ENCODE data around the gene HAND2.

Gene HAND2

DNA sequence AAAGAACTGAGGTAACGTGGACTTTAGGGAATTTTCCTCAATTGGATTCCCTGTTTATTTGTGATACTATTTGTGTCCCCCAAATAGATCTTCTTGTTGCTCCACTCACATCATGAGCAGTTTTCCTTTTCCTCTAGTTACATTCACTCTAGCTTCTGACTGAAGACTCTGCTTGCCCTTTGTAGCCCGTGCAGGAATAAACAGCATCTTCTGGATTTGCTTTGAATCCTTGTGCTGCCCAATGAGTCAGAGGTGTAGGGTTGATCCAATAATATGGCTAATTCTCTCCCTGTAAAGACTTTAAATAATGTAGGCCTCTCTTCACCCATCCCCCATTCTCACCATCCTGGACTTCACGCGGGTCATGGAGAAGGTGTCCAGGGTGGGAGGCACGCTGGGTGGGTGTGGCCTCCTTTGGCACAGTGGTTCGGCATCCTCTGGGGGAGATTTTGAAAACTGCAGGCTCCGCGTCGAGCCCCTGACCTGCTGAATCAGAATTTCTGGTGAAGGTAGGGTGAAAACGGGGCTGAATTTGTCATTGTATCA lies 9.0 kb downstream of the HAND2 start:
- no peak for DNase-seq (ENCODE audit: low read depth in 2 of 2)

DNA sequence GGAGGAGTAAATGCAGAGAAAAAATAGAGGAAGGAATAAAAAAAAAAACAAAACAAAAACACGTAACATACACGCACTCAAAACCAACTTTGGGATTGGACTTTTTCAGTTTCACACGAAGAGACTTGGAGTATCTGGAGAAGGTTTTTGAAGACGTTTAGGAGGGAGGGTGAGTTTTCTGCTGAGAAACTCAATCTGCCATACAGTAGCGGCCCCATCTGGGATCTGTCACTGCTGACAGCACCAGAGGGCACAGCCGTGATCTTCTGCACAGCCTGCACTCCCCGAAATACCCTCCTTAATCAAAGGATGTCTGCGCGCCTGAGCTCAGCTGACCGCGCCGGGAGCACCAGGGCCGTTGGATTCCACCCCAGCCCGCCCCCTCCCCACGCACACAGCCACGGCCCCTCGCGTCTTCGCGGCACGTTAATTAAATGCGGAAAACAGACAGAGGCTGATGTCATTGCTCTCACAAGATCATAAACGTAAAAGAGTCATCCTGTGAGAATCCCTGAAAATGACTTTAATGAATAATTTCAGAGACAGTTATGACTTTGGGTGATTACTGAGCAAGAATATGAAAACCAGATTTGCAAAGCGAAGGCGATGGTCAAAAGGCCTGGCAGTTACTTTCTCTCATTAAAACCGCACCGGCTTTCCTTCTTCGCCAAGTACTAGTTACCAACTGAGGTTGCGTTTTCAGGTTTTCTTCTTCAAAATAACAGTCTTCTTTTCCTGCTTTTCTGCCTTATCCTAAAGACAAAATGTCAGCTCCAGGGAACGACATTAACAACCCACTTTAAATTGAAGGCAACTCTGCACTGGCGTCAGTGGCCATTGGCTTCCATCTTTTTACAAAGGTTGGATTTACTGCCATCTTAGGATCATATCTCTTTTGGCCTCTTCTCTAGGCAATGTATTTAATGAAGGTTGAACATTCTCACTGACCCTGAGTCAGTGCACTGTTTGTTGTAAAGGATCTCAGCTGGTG lies 10.6 kb downstream of the HAND2 start:
- DNase-seq (ENCODE audit: low read depth in 2 of 2), result no peak

GRCh38 chr4:173518425-173519102 lies 11.5 kb downstream of the HAND2 start:
- no peak for DNase-seq (ENCODE audit: low read depth in 2 of 2)

DNA sequence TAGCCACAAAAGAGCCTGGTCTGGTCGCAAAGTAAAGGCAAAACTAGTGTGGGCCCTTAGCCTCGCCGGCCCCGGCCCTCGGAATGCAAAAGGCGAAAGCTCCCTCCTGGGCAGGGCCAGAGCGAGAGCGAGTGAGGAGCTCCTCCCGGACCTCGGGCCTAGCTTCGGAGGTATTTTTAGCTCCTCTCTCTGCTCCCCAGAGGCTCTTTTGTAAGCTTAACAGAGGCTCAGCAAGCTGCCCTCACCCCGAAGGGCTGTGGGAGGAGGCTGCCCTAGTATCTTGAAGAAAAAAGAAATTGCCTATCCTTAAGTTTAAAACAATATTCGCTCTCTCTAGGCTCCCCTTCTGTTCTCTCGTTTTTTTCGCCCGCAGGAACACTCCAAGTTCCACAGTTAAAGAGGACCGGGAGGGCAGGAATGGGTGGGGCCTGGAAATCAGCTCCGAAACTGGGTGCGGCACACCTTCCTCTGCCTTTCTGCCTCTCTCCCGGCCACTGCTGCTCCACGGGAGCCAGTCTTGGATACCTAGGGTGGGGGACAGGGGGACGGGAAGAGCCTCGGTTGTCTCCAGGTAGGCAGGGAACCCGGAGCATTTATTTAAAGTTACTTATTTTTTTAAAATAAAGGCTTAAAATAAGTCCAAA lies 12.1 kb downstream of the HAND2 start:
- DNase-seq (ENCODE audit: low read depth in 2 of 2), result no peak

- DNase-seq (ENCODE audit: low read depth in 2 of 2), result no peak
Measured at GRCh38 chr4:173516621-173517524, 13.2 kb downstream of the HAND2 start.

- no peak for DNase-seq (ENCODE audit: low read depth in 2 of 2)
Measured at GRCh38 chr4:173515458-173515857, 14.6 kb downstream of the HAND2 start.

DNA sequence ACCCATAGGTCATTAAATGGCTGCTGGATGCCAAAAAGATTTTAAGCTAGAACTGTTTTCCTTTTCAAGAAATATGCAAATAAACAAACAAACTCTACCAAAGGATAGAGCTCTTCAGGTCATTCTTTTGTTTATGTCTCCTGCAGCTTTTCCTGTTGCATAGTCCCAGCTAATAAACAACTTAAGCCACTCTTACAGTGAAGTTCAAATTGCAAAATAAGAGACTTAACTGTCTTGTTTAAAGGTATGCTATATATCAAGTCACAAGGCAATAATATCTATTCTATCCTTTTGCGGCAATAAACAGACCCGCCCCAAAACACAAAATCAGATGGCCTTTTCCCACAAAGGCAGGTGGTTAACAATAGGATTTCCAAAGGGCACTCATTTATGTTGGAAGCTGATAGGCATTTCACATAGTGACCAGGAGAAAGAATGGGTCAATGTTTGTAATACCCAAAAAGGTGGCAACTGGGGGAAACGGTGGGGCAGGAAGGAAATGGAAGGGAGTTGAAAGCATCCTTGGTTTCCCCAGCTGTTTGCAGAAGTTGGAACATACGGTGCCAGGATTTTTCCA lies 15.3 kb downstream of the HAND2 start:
- no peak for DNase-seq (ENCODE audit: low read depth in 2 of 2)

DNA sequence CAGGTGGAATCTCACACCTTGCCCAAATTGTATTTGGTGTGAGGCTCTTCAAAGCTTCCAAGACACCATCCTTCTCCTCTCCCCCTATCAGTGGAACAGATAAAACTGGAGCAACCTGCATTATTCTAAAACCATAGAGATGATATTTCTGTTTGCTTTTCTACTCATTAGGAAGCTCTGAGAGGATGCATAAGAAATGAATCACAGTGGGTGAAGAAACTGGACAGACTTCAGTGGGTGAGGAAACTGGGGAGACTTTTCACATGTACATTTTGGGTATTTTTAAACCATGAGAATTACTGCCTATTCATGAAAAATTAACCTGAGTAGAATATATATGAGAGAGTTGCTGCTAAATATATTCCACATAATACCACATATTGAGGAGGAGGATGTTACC lies 16.4 kb downstream of the HAND2 start:
- no peak for DNase-seq (ENCODE audit: low read depth in 2 of 2)

DNA sequence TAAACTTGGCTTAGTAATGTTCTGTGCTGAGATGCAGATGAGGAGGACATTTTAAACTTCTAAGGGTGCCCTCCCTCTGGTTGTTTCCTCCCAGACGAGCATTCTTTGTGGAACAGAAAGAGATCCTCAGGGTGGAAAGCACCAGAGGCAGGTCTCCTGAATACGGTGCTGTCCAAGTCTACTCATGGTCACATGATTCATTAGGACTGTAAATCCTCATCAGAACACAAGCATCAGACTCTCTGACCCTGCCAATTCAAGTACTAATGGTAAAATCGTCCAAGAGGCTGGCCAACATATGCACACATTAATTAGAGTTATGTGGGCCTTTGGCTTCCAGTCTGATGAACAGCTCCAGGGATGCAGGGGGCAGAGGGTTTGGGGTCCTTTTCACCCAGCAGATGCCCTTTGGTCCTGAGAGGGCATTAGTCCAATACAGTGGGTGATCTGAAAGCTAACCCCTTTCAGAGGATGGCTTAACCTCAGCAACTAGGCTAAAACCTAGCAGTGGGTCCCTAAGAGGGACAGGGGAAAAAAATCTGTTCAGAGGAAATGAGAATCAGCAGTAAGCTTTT lies 18.2 kb downstream of the HAND2 start:
- no peak for DNase-seq (ENCODE audit: low read depth in 2 of 2)

DNA sequence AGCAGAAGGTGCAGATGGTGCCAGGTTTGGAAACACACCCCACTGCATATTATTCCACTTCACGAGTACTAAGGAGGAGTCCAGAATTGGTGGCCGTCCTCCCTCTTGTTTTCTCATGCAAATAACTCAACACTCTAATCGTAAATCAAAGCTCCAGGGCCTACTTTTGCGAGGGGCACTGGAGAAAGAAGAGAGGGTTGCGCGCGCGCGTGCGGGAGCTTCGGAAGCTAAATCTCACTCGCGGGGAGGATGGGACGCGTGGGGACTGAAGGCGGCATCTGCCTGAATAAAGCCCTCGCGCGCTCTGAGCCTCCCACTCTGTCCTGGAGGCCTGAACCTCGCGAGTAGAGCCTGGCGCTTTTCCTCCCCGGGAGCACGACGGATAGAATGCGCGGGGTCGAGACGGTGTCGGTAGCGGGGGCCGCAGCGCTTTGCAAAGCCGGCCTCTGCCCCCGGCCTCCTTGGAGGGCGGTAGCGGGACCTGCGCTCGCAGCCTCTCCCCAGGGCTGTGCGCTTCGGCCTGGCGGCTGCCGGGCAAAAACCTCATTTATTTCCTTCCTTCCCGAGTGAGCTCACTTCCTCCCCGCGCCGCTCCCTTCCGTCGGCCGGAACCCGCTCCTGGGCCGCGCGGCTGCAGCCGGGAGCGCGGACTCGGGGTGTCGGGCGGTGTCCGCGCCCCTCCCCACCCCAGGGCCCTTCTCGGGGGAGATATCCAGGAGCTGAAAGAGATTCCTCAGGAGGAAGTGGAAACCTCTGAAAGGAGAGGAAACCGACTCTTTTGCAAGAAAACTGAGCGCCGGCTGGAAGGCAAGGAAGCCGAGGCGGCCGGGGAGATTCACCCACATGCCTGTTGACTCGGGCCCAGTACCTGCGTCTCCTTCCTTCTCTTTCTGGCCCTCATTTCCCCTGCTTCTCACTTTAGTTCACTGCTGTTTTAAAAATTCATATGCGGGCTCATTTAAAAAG lies 20.7 kb downstream of the HAND2 start:
- no peak for DNase-seq (ENCODE audit: low read depth in 2 of 2)

DNA sequence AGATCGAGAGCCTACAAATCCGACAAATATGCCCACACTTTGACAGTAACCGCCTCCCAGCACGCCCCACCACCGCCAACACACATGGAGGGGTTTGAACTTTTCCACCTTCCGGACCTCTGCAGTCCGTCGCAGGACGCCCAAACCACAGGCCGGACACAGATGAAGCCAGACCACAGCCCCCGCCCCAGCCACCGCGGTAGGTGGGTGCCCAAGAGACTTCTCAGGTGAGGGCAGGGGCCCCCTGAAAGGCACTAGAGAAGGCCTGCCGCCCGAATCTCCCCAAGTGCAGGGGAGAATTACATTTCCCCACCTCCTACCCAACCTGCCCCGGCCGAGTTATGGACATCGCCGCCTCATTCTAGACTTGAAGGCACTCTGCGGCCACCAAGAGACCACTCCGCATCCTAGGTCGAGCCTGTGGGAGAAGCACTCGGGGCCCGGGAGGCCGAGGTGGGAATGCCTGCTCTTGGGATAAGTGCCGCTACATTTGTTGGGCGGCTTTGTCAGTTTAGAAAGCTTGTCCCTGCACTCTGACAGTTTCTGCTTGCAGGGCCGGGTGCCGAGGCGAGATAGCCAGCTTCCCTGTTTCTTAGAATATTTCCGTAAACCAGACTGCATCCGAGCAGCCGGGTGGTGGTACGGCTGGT lies 21.5 kb downstream of the HAND2 start:
- DNase-seq (ENCODE audit: low read depth in 2 of 2), result no peak

- DNase-seq (ENCODE audit: low read depth in 2 of 2), result no peak
Measured at GRCh38 chr4:173507471-173508385, 22.3 kb downstream of the HAND2 start.

DNA sequence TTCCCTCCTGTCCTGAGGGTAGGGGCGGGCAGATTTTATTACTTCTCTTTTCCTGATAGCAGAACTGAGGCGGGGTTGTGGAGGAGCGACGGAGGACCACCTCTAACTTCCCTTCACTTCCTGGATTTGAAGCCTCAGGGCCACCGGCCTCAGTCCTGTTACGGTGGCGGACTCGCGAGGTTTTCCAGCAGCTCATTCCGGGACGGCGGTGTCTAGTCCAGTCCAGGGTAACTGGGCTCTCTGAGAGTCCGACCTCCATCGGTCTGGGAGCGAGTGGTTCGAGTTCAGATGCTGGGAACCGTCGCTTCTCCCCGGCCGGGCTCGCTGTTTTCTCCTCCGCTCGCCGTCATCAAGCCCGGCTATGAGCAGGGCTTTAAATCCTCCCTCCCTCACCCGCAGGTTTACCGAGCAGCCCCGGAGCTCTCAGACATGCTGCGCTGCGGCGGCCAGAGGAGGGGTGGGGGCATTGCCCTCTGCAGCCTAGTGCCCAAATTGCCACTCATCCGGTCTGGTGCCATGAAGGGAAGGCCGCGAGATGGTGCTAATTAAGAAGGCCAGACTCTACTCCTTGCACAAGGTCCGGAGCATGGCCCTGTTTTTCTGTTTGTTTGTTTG lies 23.3 kb downstream of the HAND2 start:
- no peak for DNase-seq (ENCODE audit: low read depth in 2 of 2)

DNA sequence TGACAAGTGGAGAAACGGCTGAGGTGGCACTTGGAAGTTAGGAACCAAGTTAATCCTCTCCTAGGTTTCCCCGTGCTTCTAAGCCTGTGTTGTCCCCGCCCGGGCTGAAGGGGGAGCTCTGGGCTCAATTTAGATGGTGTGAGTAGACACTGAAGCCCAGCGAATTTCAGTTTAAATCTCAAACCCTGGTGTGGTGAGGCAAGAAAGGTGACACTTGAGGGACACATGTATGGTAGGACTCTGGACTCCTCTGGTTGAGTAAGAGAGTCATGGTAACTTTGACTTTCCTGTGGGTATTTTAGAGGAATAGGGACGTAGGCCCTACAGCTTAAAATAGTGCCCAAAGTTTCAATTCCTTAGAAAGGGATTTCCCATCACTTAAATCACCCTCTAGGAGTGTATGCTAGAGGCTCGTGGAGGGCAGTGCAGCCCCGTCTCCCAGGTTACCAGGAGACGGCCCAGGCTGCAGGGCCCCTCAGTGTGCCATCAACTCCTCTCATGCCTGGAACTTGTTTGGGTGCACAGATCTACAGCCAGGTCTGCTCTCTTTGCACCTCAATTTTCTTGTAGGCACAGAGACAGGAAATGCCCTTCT lies 24.0 kb downstream of the HAND2 start:
- no peak for DNase-seq (ENCODE audit: low read depth in 2 of 2)

DNA sequence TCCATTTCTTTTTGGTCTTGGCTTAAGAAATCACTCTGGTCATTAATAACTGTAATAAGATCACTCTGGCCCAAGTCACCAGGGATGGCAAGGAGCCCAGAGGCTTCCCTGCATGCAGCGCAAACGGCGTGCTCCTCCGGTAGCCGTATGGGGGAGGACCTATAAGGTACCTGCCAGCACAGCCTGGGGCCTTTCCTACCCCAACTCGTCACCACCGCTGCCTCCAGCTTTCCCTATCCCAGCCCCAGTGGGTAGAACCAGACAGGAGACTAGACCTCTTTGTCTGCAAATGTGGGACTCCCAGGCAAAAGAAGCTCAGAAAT lies 25.9 kb downstream of the HAND2 start:
- DNase-seq (ENCODE audit: low read depth in 2 of 2), result no peak

DNA sequence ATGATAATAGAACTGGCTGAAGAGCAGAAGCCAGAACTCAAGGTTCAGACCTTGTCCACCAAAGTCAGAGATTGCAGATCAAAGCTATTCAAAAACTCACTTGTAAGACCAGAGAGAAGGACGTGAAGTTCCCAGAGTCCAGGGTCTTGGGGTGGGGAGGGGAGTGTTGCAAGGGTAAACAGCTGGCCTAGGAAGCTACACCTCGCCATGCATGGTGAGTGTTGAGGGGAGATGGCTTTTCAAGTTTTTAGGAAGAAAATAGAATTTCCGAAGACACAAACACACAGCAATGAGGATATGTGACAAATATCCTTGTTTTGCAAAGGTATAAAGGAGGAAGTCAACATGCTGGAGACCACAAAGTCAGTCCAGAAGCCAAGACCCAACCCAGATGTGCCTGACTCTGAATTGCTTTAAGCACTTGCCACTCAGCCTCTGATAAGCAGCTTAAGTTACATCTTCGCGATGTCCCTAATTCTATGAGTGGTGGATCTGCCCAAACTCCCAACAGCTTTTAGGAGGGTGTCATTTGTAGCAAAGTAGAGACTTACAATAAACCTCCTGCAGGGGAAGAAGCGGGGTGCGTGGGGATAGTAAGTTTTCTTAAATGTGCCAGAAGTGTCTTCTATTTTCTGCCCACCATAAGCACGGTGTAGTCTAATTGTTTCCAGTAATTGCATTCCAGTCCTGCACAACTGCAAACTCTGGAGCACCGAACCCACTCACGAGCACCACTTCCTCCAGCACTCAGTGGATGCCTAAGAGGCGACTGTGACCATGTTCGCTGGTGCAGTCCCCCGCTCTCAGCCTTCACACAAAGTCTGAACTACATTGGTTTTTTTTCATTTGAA lies 26.5 kb downstream of the HAND2 start:
- DNase-seq (ENCODE audit: low read depth in 2 of 2), result no peak

Measured in stimulated activated CD8-positive, alpha-beta memory T cell treated with anti-CD3 and anti-CD28 coated beads, Interleukin-7, amount 100 ng/mL, for 1 hour (primary cell).